Caki2 (cell line): ENCODE data around the gene AHCYL2. TPM values are rescaled to one million over a fixed set of nuclear protein-coding genes. Genes with fewer than 3 reads are reported as not detected.
A peak's percentile ranks its signal among the peaks of the same experiment; 100 is the strongest.
"Not testable (repeated sequence)": the region's sequence is repeated elsewhere in the genome, so short reads cannot be mapped to it uniquely, and the experiment has no call there.

Experiments used
- DNase-seq: peaks from one replicate; pipeline ENCODE4 v3.0.0-alpha.2; 2015; ENCODE audit warnings: low read depth
- in situ Hi-C: cut with HindIII; loops from 2 replicates; pipeline ENCODE4 v1.10.0; 2016; ENCODE audit warnings: low sequenced_read_pairs, low pct_unique_long_range_greater_than_20kb, mixed read lengths
- total RNA-seq: library from RNA; depleted of rRNA; stranded (reverse); fragments of >200 nt; shearing (Covaris generic); gene quantifications from 2 replicates; pipeline ENCODE4 v1.2.3, GENCODE V29; 2014; ENCODE audit warnings: low replicate concordance

Gene AHCYL2
- total RNA-seq, 1 experiment from 2014 or later, result 3.9 TPM

DNA sequence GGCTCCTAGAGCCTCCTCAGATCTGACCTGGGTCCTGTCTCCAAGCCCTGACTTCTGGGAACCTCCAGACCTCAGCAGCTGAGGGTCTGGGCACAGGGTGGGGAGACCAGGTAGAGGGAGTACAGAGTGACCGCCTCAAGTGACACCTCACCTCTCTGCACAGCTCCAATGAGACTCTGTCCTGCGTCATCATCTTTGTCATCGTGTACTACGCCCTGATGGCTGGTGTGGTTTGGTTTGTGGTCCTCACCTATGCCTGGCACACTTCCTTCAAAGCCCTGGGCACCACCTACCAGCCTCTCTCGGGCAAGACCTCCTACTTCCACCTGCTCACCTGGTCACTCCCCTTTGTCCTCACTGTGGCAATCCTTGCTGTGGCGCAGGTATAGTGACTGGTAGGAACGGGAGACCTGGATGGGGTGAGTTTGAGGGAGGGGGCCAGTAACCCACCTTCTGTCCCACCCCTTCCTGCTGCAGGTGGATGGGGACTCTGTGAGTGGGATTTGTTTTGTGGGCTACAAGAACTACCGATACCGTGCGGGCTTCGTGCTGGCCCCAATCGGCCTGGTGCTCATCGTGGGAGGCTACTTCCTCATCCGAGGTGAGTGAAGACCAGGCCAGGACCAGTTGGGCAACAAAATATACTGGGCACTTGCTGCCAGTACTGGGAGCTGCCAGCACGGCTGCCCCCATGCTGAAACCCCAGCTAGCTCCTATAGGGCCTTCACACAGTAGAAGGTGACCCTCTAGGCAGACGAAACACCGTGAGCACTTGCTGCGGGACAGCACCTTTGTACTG lies 18.6 kb upstream of the AHCYL2 start:
- no peak for DNase-seq
- in situ Hi-C loops, result no loop called here

DNA sequence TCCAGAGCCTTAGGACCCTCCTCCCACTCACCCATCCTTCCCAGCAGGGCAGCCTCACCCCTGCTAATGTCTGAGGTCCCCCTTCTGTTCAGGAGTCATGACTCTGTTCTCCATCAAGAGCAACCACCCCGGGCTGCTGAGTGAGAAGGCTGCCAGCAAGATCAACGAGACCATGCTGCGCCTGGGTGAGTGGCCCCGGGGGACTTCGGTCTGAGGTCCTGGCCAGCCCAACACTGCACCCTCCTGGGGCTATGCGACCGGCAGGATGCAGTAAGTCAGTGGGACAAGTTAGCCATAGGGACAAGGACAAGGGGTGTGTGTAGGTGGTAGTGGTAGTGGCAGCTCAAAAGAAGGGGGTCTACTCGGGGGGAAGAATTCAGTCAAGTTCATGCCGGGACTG lies 16.2 kb upstream of the AHCYL2 start:
- in situ Hi-C loops, result no loop called here
- DNase-seq, result no peak

DNA sequence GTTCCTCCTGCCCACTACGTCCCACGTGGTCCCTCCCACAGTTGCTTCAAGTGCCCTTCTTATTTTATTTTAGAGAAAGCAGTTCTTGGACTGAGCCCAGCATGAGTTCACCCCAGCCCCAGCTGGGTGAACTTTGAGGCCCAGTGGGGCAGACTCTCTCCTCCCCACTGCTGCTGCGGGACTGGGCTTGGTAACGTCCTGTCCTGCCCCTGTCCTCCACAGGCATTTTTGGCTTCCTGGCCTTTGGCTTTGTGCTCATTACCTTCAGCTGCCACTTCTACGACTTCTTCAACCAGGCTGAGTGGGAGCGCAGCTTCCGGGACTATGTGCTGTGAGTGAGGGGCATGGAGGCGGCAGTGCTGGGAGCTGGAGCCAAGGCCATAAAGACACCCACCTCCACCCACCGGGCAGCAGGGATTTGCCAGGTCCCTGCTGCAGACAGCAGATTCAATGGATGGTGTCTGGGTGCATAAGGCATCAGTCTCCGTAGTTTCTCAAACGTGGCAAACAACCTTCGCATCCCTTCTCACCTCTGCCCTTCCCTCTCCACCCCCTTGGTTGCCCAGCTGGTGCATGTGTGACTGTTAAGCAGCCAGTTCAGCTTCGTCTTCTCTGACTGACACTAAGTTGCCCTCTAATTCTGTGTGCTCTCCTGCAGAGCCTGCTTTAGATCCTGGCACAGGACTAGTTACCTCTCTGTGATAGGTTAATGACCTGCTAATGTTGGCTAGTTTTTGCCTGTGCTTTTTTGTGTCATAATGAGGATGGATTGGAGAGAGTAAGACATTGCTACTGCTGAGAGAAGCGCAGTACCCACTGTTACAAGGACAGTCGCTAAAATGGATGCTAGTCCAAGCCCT lies 15.5 kb upstream of the AHCYL2 start:
- in situ Hi-C loops, result no loop called here
- DNase-seq, result no peak

DNA sequence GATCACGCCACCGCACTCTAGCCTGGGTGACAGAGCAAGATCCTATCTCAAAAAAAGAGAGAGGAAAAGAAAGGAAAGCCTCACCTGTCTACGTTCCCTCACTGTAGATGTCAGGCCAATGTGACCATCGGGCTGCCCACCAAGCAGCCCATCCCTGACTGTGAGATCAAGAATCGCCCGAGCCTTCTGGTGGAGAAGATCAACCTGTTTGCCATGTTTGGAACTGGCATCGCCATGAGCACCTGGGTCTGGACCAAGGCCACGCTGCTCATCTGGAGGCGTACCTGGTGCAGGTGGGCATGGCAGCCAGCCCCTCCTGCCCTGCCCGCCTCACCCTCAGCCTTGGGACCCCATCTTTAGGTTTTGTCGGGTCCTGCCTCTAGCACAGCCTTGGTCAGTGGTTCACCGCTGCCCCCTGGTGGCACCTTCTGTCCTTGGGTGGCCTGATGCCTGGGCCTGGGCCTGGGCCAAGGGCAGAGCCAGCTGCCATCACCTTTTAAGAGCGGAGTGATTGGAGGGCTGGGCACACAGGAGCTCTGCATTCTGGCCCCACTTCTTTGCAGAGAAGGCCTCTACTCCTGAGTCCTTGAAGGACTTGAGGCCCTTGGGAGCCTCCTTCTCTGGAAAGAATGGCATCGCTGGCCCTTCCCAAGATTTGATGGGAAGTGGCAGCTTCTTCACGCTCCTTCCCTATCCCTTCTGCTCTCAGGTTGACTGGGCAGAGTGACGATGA lies 14.4 kb upstream of the AHCYL2 start:
- peak; percentile 40 for DNase-seq
- in situ Hi-C loops, result no loop called here

DNA sequence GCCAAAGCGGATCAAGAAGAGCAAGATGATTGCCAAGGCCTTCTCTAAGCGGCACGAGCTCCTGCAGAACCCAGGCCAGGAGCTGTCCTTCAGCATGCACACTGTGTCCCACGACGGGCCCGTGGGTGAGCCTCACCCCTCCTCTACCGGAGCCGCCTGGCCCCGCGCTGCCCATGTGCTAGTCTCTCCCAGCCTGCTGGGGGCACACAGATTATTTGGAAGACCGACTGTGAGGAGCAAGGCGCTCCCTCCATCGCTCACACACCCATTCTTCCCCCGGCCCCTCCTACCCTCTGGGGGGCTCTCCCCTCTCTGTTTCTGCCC lies 13.9 kb upstream of the AHCYL2 start:
- in situ Hi-C loops, result no loop called here
- DNase-seq, result no peak

DNA sequence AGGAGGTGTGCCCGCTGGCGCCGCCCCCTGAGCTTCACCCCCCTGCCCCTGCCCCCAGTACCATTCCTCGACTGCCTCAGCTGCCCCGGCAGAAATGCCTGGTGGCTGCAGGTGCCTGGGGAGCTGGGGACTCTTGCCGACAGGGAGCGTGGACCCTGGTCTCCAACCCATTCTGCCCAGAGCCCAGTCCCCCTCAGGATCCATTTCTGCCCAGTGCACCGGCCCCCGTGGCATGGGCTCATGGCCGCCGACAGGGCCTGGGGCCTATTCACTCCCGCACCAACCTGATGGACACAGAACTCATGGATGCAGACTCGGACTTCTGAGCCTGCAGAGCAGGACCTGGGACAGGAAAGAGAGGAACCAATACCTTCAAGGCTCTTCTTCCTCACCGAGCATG lies 12.7 kb upstream of the AHCYL2 start:
- in situ Hi-C loops, result no loop called here
- DNase-seq, result no peak

DNA sequence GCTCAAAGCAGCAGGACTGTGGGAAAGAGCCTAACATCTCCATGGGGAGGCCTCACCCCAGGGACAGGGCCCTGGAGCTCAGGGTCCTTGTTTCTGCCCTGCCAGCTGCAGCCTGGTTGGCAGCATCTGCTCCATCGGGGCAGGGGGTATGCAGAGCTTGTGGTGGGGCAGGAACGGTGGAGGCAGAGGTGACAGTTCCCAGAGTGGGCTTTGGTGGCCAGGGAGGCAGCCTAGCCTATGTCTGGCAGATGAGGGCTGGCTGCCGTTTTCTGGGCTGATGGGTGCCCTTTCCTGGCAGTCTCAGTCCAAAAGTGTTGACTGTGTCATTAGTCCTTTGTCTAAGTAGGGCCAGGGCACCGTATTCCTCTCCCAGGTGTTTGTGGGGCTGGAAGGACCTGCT lies 12.2 kb upstream of the AHCYL2 start:
- in situ Hi-C loops, result no loop called here
- DNase-seq, result no peak

DNA sequence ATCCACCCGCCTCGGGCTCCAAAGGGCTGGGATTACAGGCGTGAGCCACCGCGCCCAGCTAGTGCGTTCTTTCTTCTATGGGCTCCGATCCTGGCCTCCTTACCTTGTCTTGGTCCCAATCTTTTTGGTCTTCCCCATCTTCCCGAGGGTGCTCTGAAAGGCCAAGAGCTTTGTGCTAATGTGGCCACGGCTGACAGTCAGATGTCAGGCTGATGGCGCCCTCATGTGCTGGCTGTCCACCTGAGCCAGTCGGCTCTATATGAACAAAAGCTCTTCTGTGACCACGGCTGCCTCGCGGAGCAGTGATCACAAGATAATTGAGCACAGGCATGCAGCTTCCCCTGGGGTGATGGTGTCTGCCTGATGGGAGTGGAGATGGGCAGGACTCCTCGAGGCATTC lies 11.0 kb upstream of the AHCYL2 start:
- peak; percentile 37 for DNase-seq
- in situ Hi-C loops, result no loop called here

DNA sequence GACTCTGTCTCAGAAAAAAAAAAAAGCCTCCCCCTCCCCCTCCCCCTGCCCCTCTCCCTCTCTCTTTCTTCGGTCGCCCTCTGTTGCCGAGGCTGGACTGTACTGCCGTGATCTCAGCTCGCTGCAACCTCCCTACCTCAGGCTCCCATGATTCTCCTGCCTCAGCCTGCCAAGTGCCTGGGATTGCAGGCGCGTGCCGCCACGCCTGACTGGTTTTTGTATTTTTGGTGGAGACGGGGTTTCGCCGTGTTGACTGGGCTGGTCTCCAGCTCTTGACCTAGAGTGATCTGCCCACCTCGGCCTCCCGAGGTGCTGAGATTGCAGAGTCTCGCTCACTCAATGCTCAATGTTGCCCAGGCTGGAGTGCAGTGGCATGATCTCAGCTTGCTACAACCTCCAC lies 9.1 kb upstream of the AHCYL2 start:
- DNase-seq, in situ Hi-C loops: not testable (repeated sequence)

DNA sequence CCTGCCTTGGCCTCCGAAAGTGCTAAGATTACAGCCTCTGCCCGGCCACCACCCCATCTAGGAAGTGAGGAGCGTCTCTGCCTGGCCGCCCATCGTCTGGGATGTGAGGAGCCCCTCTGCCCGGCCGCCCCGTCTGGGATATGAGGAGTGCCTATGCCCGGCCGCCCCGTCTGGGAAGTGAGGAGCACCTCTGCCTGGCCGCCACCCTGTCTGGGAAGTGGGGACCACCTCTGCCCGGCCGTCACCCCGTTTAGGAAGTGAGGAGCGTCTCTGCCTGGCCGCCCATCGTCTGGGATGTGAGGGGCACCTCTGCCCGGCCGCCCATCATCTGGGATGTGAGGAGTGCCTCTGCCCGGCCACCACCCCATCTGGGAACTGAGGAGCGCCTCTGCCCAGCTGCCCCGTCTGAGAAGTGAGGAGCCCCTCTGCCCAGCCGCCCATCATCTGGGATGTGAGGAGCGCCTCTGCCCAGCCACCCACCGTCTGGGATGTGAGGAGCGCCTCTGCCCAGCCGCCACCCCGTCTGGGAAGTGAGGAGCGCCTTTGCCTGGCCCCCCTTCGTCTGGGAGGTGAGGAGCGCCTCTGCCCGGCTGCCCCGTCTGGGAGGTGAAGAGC lies 8.6 kb upstream of the AHCYL2 start:
- in situ Hi-C loops, DNase-seq: not testable (repeated sequence)

DNA sequence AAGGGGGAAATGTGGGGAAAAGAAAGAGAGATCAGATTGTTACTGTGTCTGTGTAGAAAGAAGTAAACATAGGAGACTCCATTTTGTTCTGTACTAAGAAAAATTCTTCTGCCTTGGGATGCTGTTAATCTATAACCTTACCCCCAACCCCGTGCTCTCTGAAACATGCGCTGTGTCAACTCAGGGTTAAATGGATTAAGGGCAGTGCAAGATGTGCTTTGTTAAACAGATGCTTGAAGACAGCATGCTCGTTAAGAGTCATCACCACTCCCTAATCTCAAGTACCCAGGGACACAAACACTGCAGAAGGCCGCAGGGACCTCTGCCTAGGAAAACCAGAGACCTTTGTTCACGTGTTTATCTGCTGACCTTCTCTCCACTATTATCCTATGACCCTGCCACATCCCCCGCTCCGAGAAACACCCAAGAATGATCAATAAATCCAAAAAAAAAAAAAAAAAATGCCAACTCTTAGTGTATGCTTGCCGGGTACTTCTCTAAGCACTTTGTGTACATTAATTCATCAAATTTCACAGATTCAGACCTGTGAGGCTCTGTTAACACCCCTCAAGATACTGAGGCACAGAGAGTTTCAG lies 7.9 kb upstream of the AHCYL2 start:
- DNase-seq, in situ Hi-C loops: not testable (repeated sequence)

DNA sequence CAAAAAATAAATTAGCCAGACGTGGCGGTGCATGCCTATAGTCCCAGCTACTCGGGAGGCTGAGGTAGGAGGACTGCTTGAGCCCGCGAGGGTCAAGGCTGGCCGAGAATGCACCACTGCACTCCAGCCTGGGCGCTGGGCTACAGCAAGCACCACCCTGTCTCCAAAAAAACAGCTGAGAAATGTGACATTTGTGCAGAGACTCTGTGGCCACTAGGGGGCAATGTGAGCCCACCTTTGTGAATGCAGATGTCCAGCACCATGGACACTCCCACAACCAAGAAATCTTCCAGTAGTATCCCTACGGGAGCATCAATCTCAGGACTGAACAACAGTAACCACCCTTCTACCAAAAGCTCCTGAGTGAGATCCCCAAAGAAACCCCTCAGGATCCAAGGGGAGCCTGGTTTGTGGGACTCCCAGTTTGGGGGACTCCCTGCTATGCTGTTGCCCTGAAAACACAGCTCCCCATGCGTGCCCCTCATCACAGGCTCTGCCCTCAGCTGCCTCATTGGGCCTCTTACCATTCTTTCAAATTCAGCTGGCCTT lies 6.2 kb upstream of the AHCYL2 start:
- in situ Hi-C loops, result no loop called here
- DNase-seq, result peak; percentile 64

DNA sequence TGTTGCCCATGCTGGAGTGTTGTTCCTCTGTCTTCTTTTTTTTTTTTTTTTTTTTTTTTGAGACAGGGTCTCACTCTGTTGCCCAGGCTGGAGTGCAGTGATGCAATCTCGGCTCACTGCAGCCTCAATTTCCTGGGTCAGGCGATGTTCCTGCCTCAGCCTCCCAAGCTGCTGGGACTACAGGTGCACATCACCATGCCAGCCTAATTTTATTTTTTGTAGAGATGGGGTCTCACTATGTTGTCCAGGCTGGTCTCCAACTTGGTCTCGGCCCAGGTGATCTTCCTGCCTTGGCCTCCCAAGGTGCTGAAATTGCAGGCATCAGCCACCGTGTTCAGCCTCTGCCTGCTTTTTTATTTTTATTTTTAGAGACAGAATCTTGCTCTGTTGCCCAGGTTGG lies 5.7 kb upstream of the AHCYL2 start:
- in situ Hi-C loops, DNase-seq: not testable (repeated sequence)

DNA sequence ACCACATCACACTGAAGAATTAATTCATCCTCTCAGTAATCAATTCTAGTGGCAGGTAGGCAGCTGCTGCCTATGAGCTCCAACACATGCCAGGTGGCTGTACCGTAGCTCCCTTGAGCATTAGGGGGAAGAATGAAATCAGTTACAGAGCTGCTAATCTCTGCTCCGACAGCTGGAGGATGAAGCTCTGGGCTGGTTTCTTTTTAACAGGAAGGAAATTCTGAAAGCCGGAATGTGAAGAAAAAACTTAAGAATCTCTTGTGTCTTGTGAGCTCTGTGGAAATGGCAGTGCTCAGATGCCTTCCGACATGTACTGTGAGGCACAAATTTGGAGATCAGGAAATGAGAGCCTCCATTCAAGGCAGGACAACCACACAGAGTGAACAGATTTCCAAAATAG lies 2.8 kb upstream of the AHCYL2 start:
- in situ Hi-C loops, result no loop called here
- no peak for DNase-seq

DNA sequence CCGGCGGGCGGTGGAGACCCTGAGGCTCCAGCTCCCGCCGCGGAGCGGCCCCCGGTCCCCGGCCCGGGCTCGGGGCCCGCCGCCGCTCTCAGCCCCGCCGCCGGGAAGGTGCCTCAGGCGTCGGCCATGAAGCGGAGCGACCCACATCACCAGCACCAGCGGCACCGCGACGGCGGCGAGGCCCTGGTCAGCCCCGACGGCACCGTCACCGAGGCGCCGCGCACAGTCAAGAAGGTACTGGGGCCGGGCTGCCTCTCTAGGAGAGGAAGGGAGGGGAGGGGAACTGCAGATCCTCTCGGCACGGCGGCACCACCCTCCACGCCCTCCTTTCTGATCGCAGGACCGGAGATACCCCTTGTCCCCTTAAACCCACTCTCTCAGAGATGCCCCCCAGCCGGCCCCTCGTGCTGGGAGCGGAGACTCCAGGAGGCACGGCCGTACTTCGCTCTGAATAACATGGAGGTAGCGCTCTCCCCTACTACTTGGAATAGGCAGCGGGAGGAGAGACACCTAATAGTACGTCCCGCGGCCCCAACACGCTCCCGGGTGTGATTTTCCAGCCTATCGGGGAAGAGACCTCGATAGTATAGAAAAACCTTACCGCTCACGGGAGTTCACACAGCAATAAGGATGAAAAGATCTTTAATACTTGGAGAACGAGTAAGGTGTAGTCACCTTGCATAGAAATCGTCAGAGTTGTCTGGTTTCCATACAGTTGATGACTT lies 538 bp downstream of the AHCYL2 start:
- in situ Hi-C loops, result no loop called here
- no peak for DNase-seq

DNA sequence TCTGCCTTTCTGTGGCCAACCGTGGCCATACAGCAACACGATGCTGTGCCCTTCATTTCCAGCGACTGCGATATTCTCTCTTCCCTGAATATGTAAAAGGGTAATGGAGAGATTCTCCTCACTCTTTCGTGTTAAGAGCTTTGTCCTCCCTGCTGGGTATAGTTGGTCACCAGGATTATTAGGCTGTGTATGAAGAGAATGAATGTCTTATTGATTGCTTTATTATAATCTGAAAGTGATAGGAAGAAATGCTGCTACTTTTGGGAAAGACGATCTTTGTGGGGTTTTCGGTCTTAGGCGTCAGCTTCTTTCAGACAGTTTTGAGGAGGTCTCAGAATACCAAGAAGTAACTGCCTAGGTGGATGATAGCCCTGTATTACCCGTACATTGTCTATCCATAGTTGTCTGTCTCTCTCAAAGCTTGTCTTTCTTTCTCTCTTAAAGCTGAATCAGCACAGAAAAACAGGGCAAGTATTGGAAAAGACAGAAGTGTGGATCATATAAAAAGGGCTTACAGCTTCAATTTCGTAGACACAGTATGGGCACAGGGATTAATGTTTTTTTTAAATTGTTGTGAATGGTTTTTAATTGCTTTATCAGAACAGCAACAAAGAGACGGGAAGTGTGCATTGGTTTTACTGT lies 1.2 kb downstream of the AHCYL2 start:
- DNase-seq, result no peak
- in situ Hi-C loops, result no loop called here
